GM23338 (cell line): Measurements from ENCODE around the gene NINJ1.

Experiments
- CREB1 ChIP-seq: fragments of 250-450 bp; sonication (Bioruptor Pico); IDR thresholded peaks from 2 replicates; pipeline ENCODE4 v1.5.0; 2020; ENCODE audit warnings: low read depth, mild to moderate bottlenecking, moderate library complexity
- CTCF ChIP-seq, 2 experiments: fragments of 200-600 bp in 1 of 2; sonication (generic) in 1 of 2; conservative IDR thresholded peaks; 2 replicates each; pipeline versions ENCODE4 v1.5.1 to v1.6.1; 2016 to 2017; ENCODE audit warnings: antibody characterized with exemption in 2 of 2, low read depth in 2 of 2, mild to moderate bottlenecking in 2 of 2, moderate library complexity in 1 of 2
- ETS1 ChIP-seq: IDR thresholded peaks from 2 replicates; pipeline ENCODE4 v1.6.1; 2016; ENCODE audit warnings: antibody characterized with exemption
- EZH2 ChIP-seq: fragments of 200-600 bp; sonication (generic); IDR thresholded peaks from one replicate; pipeline ENCODE4 v1.8.0; 2017; ENCODE audit warnings: antibody characterized with exemption, mild to moderate bottlenecking, low read depth; ENCODE audit not compliant: unreplicated experiment
- EZH2phosphoT487 ChIP-seq: fragments of 200-600 bp; sonication (generic); IDR thresholded peaks from one replicate; pipeline ENCODE4 v1.8.1; 2018; ENCODE audit warnings: antibody characterized with exemption; ENCODE audit not compliant: unreplicated experiment
- JUNB ChIP-seq: IDR thresholded peaks from one replicate; pipeline ENCODE4 v1.6.1; 2016; ENCODE audit warnings: antibody characterized with exemption; ENCODE audit not compliant: unreplicated experiment
- POLR2AphosphoS5 ChIP-seq: IDR thresholded peaks from 2 replicates; pipeline ENCODE4 v1.6.1; 2016; ENCODE audit warnings: antibody characterized with exemption, low read depth
- REST ChIP-seq: IDR thresholded peaks from one replicate; pipeline ENCODE4 v1.6.1; 2018; ENCODE audit warnings: antibody characterized with exemption; ENCODE audit not compliant: unreplicated experiment

- TF ChIP-seq CTCF (conservative IDR thresholded peaks at IDR 0.05; ENCODE audit: low read depth in 2 of 2), result no peak
- TF ChIP-seq EZH2, result no peak
- TF ChIP-seq POLR2AphosphoS5, result no peak
- no peak for TF ChIP-seq CREB1 (CRISPR knock-in tag)
- TF ChIP-seq JUNB, result no peak
- no peak for TF ChIP-seq EZH2phosphoT487
- no peak for TF ChIP-seq ETS1
- TF ChIP-seq REST, result no peak
These were observed 13.6 kb upstream of the NINJ1 start for GRCh38 chr9:93147632-93148031.
